Type B pancreatic cell (in vitro differentiated cells): Measurements from ENCODE around the gene BTBD16. TPM values are rescaled to one million over a fixed set of nuclear protein-coding genes. Genes with fewer than 3 reads are reported as not detected.

Experiments used
- DNase-seq: peaks from one replicate; pipeline ENCODE4 v3.0.0; 2021; ENCODE audit warnings: mixed read lengths; ENCODE audit not compliant: unreplicated experiment; ENCODE audit errors: extremely low spot score
- H3K27ac Mint-ChIP-seq: 2 replicates; pipeline ENCODE4 v1.8.0; 2021; ENCODE audit warnings: mild to moderate bottlenecking, mixed read lengths
- H3K27me3 Mint-ChIP-seq: 2 replicates; pipeline ENCODE4 v1.8.0; 2021; ENCODE audit warnings: mixed read lengths
- H3K36me3 Mint-ChIP-seq: 2 replicates; pipeline ENCODE4 v1.8.0; 2021; ENCODE audit warnings: mixed read lengths
- H3K4me1 Mint-ChIP-seq: one replicate; pipeline ENCODE4 v1.8.0; 2021; ENCODE audit warnings: mixed read lengths; ENCODE audit not compliant: unreplicated experiment
- H3K4me3 Mint-ChIP-seq: 2 replicates; pipeline ENCODE4 v1.8.0; 2021; ENCODE audit warnings: mild to moderate bottlenecking, mixed read lengths
- H3K9me3 Mint-ChIP-seq: 2 replicates; pipeline ENCODE4 v1.8.0; 2021; ENCODE audit warnings: mixed read lengths
- CTCF ChIP-seq: fragments of 200-600 bp; sonication (generic); conservative IDR thresholded peaks from 2 replicates; pipeline ENCODE4 v1.5.0; 2021; ENCODE audit warnings: antibody characterized with exemption, mild to moderate bottlenecking
- total RNA-seq: library from RNA; stranded (reverse); gene quantifications from 2 replicates; pipeline ENCODE4 v1.2.1, GENCODE V29; 2021; ENCODE audit warnings: low replicate concordance

Gene BTBD16
- total RNA-seq, 1 donor from 2014 or later, result 0.46 TPM

GRCh38 chr10:122243550-122243949, 27.5 kb upstream of the BTBD16 start:
- no peak for DNase-seq

GRCh38 chr10:122244001-122244975, 26.8 kb upstream of the BTBD16 start:
- peaks cover 8% of the 10 kb centered on the region for H3K4me1 Mint-ChIP-seq
- H3K36me3 Mint-ChIP-seq, result peaks cover 35% of the 10 kb centered on the region
- no peak overlapping the region for H3K4me3 Mint-ChIP-seq
- no peak overlapping the region for H3K27ac Mint-ChIP-seq
- H3K9me3 Mint-ChIP-seq, result no peaks in the 10 kb centered on the region
- DNase-seq, result no peak
- TF ChIP-seq CTCF, result no peak
- H3K27me3 Mint-ChIP-seq, result no peaks in the 10 kb centered on the region

More at GRCh38 chr10:122243550-122243949, 27.5 kb upstream of the BTBD16 start:
- H3K9me3 Mint-ChIP-seq, result no peaks in the 10 kb centered on the region
- no peak overlapping the region for H3K4me3 Mint-ChIP-seq
- H3K4me1 Mint-ChIP-seq, result peaks cover 8% of the 10 kb centered on the region
- no peak for TF ChIP-seq CTCF
- H3K27me3 Mint-ChIP-seq, result no peaks in the 10 kb centered on the region
- peaks cover 31% of the 10 kb centered on the region for H3K36me3 Mint-ChIP-seq
- H3K27ac Mint-ChIP-seq, result no peak overlapping the region

- peaks cover 8% of the 10 kb centered on the region for H3K4me1 Mint-ChIP-seq
- H3K27me3 Mint-ChIP-seq, result no peaks in the 10 kb centered on the region
- no peaks in the 10 kb centered on the region for H3K9me3 Mint-ChIP-seq
- TF ChIP-seq CTCF, result no peak
- H3K27ac Mint-ChIP-seq, result no peak overlapping the region
- no peak for DNase-seq
- H3K4me3 Mint-ChIP-seq, result no peak overlapping the region
- peaks cover 37% of the 10 kb centered on the region for H3K36me3 Mint-ChIP-seq
Observed at GRCh38 chr10:122245136-122245535, 26.0 kb upstream of the BTBD16 start.

DNA sequence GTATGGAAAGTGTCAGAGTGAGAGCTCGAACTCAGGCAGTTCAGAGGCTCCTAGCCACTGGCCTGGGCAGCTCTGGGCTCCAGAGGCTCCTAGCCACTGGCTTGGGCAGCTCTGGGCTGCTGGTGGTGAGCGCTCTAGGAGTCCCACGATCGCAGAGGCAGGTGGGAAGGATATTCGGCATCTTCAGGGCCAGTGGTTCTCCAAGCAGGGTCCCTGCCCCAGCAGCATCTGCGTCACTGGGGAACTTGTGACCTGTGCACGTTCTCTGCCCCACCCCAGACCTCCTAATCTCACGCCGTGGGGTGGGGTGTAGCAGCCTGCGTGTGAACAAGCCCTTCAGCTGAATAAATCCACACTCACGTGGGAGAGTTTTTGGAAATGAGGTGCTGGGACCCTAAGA, 25.2 kb upstream of the BTBD16 start:
- Mint-ChIP-seq H3K27ac (no peak overlapping the region), H3K9me3 (no peaks in the 10 kb centered on the region), H3K4me3 (no peak overlapping the region), H3K4me1 (peaks cover 8% of the 10 kb centered on the region), H3K36me3 (peaks cover 33% of the 10 kb centered on the region), H3K27me3 (no peaks in the 10 kb centered on the region)
- TF ChIP-seq CTCF, result no peak
- DNase-seq, result no peak

DNA sequence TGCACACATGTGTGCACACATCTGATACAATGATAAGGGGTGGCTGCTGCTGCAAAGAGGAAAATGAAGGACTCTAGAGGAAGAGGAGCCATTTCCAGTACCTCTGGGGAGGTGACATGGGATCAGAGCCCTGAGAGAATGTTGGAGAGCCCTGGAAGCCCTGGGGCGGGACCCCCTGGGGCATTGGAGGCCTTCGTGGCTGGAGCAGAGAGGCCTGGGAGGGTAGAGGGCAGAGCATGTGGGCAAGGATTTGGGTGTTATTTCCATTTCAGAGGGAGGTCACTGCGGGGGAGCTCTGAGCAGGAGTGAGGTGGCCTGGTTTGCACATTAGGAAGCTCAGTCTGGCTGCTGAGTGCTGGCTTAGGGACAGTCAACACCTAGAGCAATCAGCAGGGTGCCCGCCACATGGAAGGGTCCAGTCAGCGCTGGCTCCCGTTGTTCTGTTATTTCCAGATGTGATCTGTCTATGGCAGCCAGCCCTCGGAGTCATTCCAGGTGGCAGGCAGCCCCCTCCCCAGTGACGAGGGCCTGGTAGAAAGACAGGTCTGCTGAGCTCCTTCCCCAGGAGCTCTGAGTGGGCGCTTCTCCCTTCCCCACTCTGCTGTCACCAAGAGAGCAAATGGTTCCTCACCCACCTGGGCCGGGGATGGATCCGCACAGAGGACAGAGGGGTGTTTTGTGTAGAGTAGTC, 24.1 kb upstream of the BTBD16 start:
- Mint-ChIP-seq H3K4me1 (peaks cover 8% of the 10 kb centered on the region), H3K36me3 (peaks cover 28% of the 10 kb centered on the region), H3K27ac (no peak overlapping the region), H3K27me3 (no peaks in the 10 kb centered on the region), H3K9me3 (no peaks in the 10 kb centered on the region), H3K4me3 (no peak overlapping the region)
- no peak for TF ChIP-seq CTCF
- DNase-seq, result no peak
